ENCODE measurements around the gene NFIA.

DNA sequence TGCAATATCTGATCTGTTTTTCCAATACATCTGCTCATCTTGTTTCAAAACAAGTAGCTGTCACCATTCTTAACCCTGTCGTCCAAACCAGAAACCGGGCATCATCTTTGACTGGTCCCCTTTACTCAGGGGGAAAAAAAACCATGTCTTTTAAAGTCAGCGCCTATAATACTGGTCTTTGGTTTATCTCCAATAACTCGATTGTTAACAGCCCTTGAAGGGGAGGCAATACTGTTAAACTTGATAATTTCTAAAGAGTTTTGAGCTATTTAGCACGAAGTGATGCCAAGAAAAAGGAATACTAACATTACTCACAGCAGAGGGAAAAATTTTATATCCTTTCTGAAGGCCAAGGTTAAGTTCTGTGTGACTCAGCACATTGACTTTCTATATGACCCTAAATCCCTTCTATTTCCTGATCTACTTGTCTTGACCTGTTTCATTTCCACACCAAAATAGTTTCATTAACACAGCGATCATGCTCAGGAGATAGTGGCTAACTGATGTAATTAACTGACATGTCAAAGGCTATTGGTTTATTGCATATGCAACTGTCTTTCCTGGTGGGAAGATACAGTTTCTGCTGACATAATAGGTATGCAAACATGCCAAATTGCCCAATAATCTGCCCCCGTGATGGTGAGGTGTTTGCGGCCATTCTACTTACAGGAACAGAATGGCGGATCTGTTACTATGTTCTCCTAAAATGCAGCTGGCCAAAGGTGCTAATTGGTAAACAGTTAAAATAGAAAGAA lies 59.1 kb downstream of the NFIA start:
- TF ChIP-seq, protein P1, sequence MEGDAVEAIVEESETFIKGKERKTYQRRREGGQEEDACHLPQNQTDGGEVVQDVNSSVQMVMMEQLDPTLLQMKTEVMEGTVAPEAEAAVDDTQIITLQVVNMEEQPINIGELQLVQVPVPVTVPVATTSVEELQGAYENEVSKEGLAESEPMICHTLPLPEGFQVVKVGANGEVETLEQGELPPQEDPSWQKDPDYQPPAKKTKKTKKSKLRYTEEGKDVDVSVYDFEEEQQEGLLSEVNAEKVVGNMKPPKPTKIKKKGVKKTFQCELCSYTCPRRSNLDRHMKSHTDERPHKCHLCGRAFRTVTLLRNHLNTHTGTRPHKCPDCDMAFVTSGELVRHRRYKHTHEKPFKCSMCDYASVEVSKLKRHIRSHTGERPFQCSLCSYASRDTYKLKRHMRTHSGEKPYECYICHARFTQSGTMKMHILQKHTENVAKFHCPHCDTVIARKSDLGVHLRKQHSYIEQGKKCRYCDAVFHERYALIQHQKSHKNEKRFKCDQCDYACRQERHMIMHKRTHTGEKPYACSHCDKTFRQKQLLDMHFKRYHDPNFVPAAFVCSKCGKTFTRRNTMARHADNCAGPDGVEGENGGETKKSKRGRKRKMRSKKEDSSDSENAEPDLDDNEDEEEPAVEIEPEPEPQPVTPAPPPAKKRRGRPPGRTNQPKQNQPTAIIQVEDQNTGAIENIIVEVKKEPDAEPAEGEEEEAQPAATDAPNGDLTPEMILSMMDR (IDR thresholded peaks at IDR 0.05), result no peak
- TF ChIP-seq POLR2A (IDR thresholded peaks at IDR 0.05), result no peak

Data from Peyer's patch (tissue), 4 donors.